ENCODE data around the gene CSNK2A1. TPM values are rescaled to one million over a fixed set of nuclear protein-coding genes. Genes with fewer than 3 reads are reported as not detected.

CSNK2A1 gene
- total RNA-seq, 1 experiment from 2014 or later: 205 TPM

DNA sequence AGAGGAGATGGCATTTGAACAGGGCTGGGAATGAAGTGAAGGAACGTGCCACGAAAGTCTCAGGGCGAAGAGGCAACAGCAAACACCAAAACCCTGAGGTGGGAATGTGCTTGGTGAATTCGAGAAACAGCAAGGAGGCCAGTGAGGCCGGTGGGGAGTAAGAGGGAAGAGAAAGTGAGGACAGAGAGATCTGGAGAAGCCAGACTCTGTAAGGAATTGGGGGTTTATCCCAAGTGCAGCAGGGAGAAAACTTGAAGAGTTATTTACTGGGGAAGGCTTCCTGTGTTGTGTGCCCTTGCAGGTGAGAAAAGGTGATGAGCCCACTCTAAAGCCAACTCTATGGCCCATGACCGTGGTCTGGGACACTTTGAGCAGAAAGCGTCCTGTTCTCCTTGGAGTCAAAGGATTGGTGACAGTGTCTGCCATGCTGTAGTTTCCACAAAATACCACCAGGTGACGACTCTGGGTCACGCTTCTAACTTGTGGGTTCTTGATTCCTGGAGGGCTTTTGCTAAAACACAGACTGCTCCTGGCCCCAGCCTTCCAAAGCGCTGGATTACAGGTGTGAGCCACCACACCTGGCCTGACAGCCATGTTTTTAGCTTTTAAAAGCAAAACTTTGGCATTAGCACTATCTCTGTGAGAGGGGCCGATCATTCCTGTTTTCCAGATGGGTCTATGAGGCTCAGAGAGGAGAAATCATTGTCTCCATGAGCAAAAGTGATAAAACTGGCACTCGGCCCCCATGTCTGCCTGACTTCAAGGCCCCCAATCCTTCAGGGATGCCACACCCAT, 18.0 kb upstream of the CSNK2A1 start:
- TF ChIP-seq, protein P1, sequence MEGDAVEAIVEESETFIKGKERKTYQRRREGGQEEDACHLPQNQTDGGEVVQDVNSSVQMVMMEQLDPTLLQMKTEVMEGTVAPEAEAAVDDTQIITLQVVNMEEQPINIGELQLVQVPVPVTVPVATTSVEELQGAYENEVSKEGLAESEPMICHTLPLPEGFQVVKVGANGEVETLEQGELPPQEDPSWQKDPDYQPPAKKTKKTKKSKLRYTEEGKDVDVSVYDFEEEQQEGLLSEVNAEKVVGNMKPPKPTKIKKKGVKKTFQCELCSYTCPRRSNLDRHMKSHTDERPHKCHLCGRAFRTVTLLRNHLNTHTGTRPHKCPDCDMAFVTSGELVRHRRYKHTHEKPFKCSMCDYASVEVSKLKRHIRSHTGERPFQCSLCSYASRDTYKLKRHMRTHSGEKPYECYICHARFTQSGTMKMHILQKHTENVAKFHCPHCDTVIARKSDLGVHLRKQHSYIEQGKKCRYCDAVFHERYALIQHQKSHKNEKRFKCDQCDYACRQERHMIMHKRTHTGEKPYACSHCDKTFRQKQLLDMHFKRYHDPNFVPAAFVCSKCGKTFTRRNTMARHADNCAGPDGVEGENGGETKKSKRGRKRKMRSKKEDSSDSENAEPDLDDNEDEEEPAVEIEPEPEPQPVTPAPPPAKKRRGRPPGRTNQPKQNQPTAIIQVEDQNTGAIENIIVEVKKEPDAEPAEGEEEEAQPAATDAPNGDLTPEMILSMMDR (IDR thresholded peaks at IDR 0.05; ENCODE audit: insufficient read depth in 1 of 2, low read depth in 1 of 2, low read length in 1 of 2, severe bottlenecking in 1 of 2, unreplicated experiment in 1 of 2): peak; percentile 96 to 97
- Mint-ChIP-seq H3K36me3 (ENCODE audit: insufficient read depth, unreplicated experiment) (no peaks in the 10 kb centered on the region), H3K27ac (ENCODE audit: unreplicated experiment) (no peak overlapping the region), H3K4me3 (ENCODE audit: unreplicated experiment) (no peak overlapping the region), H3K9me3 (ENCODE audit: unreplicated experiment) (no peaks in the 10 kb centered on the region), H3K27me3 (ENCODE audit: insufficient read depth, unreplicated experiment) (peaks cover 4% of the 10 kb centered on the region), H3K4me1 (ENCODE audit: low read depth, unreplicated experiment) (no peaks in the 10 kb centered on the region)
- Histone ChIP-seq H3K4me1 (no peaks in the 10 kb centered on the region; the same call in 1 of the 2 replicates), H3K9me3 (no peaks in the 10 kb centered on the region), H3K27me3 (replicated peaks; ENCODE audit: control insufficient read depth, insufficient read depth, low read length) (no peaks in the 10 kb centered on the region), H3K36me3 (ENCODE audit: control insufficient read depth, insufficient read depth, low read length) (no peaks in the 10 kb centered on the region), H3K4me3 (ENCODE audit: low read depth, low read length) (no peak overlapping the region)
- no TSS peak for BruUV-seq (replicated peaks)
- DNase-seq: peak; percentile 77 to 79
- ChIA-PET POLR2A (no interaction called here), CTCF (interaction anchor here (0.6 to 4.5 kb wide), 3 partner anchors 32 to 177 kb away, joined by 3 to 46 read pairs (median 3); no protein-coding TSS in a partner anchor)
- intact Hi-C loops (cut with micrococcal nuclease; ENCODE audit: unreplicated experiment): loop anchor here (1.0 kb wide), 4 partner anchors 84 to 178 kb away; no protein-coding TSS in a partner anchor

DNA sequence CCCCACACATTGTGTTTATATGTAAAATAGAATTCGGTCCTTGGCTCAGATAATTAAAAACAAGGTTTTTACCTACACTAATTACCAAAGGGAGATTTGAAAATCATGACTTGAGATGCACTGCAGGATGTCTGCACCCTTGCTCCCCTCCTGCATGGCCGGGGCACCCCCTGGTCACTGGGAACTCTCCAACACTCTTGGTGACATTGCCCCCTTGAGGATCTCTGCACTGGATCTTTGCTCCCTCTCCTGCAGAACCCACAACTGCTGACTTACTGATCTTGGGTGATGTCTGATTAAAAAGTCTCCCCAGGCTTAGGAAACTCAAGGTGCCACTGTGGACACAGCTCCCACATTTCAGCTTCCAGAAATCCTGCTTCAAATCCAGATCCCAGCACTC, 17.1 kb upstream of the CSNK2A1 start:
- Mint-ChIP-seq H3K4me1 (ENCODE audit: low read depth, unreplicated experiment) (peaks cover 6% of the 10 kb centered on the region), H3K27me3 (ENCODE audit: insufficient read depth, unreplicated experiment) (peaks cover 4% of the 10 kb centered on the region), H3K9me3 (ENCODE audit: unreplicated experiment) (no peaks in the 10 kb centered on the region), H3K4me3 (ENCODE audit: unreplicated experiment) (no peak overlapping the region), H3K27ac (ENCODE audit: unreplicated experiment) (no peak overlapping the region), H3K36me3 (ENCODE audit: insufficient read depth, unreplicated experiment) (no peaks in the 10 kb centered on the region)
- DNase-seq: no peak
- H3K9me3 ChIP-seq: no peaks in the 10 kb centered on the region
- H3K27me3 ChIP-seq (replicated peaks; ENCODE audit: control insufficient read depth, insufficient read depth, low read length): no peaks in the 10 kb centered on the region
- H3K4me1 ChIP-seq: peaks cover 8% of the 10 kb centered on the region; the same call in 1 of the 2 replicates
- ChIA-PET CTCF (interaction anchor here (0.8 to 4.5 kb wide), 2 partner anchors 84 to 167 kb away, joined by 10 to 46 read pairs; no protein-coding TSS in a partner anchor), POLR2A (no interaction called here)
- H3K4me3 ChIP-seq (ENCODE audit: low read depth, low read length): no peak overlapping the region
- intact Hi-C loops (cut with micrococcal nuclease; ENCODE audit: unreplicated experiment): loop anchor here (1.0 kb wide), 4 partner anchors 85 to 179 kb away; no protein-coding TSS in a partner anchor
- TF ChIP-seq, protein P1 (IDR thresholded peaks at IDR 0.05; ENCODE audit: insufficient read depth in 1 of 2, low read depth in 1 of 2, low read length in 1 of 2, severe bottlenecking in 1 of 2, unreplicated experiment in 1 of 2): peak in 1 of 2 experiments; percentile 23
- no TSS peak for BruUV-seq (replicated peaks)
- H3K36me3 ChIP-seq (ENCODE audit: control insufficient read depth, insufficient read depth, low read length): no peaks in the 10 kb centered on the region

DNA sequence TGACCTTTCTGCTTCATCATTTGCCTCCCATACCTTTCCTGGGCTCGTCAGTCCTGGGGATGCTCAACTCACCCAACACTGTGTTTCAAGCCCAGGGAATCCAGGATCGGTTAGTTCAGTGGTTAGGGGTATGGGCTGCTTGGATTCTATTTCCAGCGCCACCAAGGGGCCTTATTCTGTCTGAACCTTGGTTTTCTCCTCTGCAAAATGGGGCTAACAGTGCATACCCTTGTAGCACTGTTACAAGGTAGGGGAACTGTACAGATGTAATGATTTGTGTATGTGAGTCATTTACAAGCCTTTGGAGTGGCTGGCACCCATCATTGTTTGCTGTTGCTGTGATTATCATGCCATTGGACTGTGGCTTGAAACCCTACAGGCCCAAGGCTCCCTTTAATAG, 14.5 kb upstream of the CSNK2A1 start:
- Mint-ChIP-seq H3K36me3 (ENCODE audit: insufficient read depth, unreplicated experiment) (no peaks in the 10 kb centered on the region), H3K27me3 (ENCODE audit: insufficient read depth, unreplicated experiment) (peaks cover 9% of the 10 kb centered on the region), H3K4me3 (ENCODE audit: unreplicated experiment) (no peak overlapping the region), H3K27ac (ENCODE audit: unreplicated experiment) (no peak overlapping the region), H3K4me1 (ENCODE audit: low read depth, unreplicated experiment) (peaks cover 7% of the 10 kb centered on the region), H3K9me3 (ENCODE audit: unreplicated experiment) (no peaks in the 10 kb centered on the region)
- CTCF ChIA-PET: no interaction called here
- no peaks in the 10 kb centered on the region for H3K36me3 ChIP-seq (ENCODE audit: control insufficient read depth, insufficient read depth, low read length)
- no peak overlapping the region for H3K4me3 ChIP-seq (ENCODE audit: low read depth, low read length)
- no peaks in the 10 kb centered on the region for H3K9me3 ChIP-seq
- BruUV-seq (replicated peaks): no TSS peak
- TF ChIP-seq, protein P1 (IDR thresholded peaks at IDR 0.05; ENCODE audit: insufficient read depth in 1 of 2, low read depth in 1 of 2, low read length in 1 of 2, severe bottlenecking in 1 of 2, unreplicated experiment in 1 of 2): no peak
- POLR2A ChIA-PET: no interaction called here
- peaks cover 11% of the 10 kb centered on the region; the same call in 1 of the 2 replicates for H3K4me1 ChIP-seq
- intact Hi-C loops (cut with micrococcal nuclease; ENCODE audit: unreplicated experiment): no loop called here
- DNase-seq: no peak
- H3K27me3 ChIP-seq (replicated peaks; ENCODE audit: control insufficient read depth, insufficient read depth, low read length): no peaks in the 10 kb centered on the region
